HS-27A (cell line): ENCODE data around the gene CALY.

Experiments used
- DNase-seq: peaks from one replicate; pipeline ENCODE4 v3.0.0-alpha.2; 2012; ENCODE audit warnings: low read depth, missing footprints

CALY gene

DNA sequence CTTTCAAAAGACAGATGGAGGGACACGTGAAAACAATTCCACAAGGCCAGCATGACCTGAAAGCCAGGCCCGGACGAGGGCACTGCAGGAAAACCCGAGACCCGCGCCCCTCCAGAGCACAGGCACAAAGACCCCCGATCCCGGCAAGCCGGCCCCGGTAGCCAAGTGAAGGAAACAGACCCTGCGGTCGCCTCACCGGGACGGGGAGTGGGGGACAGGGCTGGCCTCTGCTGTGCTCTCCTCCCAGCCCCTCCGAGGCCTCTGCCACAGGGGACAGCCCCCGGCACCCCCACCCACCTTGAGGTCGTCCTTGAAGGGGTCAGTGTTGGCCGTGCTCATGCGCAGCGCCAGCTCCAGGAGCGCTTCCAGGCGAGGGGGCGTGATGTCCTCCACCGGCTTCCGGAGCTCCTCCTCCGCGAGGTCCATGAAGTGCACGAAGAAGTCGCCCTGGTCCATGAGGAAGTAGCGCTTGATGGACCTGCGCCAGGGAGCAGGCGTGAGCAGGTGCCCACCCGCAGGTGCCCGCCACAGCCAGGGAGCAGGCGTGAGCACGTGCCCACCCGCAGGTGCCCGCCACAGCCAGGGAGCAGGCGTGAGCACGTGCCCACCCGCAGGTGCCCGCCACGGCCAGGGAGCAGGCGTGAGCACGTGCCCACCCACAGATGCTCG lies 48.7 kb downstream of the CALY start:
- no peak for DNase-seq

DNA sequence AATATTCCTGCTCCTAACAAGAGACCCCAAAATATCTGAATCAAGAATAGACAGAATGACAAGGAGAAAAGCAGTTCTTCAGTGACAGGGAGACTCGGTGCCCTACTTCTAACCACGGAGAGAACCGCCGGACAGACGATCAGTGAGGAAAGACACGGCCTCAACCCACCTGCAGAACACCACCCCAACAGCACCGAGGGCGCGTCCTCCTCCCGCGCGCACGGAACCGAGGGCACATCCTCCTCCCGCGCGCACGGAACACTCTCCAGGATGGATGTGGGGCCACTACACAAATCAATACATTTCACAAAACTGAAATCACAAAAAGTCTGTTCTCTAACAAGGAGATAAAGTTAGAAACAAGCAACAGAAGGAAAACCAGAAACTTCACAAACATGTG lies 50.3 kb downstream of the CALY start:
- DNase-seq = no peak

DNA sequence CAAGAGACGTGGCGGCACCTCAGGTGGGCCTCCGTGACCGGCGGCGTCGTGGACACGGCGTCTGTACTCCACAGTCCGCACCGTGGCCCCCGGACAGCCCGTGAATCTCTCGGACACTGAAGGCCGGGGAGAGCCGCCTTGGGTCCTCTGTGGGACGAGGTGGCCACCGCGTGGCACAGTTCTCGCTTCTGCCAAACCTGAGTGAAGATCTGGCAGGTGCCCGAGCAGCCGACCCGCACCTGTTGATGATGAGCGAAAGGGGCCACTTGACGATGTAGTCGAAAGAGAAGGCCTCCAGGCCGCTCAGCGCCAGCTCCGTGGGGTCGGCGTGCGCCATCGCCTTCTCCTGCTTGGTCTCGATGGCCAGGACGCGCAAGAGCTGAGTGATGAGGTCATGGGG lies 51.5 kb downstream of the CALY start:
- DNase-seq = no peak

DNA sequence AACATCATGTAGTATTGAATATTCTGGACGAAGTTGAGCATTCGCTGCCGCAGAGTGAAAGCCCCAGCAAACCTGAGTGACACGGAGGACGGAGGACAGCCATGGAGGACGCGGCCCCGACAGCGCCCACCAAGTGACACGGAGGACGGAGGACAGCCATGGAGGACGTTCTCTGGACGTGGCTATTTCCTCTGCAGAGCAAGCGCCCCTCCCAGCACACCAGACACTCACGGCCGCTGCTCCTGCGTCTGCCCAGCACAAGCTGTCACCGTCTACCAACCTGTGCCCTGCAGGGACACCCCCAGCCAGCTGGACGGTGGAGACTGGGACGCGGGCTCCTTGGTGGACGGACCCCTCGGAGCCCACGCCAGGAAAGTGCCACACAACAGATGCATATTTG lies 52.8 kb downstream of the CALY start:
- DNase-seq = no peak

GRCh38 chr10:133282846-133283390 lies 53.8 kb downstream of the CALY start:
- no peak for DNase-seq

DNA sequence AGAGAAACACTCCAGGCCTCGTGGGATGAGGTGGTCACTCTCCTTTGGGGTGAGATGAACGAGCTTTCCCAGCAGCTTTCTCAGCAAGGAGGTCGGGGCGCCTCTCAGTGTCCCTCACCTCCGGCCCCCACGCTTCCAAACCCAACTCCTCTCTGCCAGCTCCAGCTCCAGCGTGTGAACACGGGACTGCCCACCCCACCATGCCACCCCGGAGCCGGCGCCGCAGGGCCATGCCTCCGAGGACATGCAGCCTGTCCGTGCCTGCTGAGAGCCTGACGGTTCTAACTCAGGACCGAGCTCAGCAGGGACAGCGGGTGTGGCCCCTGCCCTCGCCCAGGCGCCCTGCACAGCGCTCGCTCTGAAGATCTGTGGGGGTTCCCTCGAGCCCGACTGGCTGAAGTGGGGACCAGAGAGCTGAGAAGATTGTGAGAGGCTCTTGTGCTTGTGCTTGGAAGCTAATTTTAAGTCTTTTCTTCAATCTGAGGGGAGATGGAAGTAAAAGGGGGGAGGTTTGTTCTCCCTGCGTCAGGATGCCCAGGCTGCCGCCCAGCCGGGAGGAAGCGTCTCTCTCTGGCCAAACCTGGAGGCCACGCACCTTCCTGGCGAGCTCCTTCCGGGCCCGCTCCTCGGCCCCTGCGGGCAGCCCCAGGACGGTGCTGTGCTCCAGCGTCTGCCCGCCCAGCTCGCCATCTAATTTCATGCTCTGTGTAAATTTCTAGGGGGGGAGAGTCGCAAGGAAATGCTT lies 54.9 kb downstream of the CALY start:
- no peak for DNase-seq

GRCh38 chr10:133281084-133281483 lies 55.6 kb downstream of the CALY start:
- no peak for DNase-seq

GRCh38 chr10:133280391-133281059 lies 56.2 kb downstream of the CALY start:
- no peak for DNase-seq

DNA sequence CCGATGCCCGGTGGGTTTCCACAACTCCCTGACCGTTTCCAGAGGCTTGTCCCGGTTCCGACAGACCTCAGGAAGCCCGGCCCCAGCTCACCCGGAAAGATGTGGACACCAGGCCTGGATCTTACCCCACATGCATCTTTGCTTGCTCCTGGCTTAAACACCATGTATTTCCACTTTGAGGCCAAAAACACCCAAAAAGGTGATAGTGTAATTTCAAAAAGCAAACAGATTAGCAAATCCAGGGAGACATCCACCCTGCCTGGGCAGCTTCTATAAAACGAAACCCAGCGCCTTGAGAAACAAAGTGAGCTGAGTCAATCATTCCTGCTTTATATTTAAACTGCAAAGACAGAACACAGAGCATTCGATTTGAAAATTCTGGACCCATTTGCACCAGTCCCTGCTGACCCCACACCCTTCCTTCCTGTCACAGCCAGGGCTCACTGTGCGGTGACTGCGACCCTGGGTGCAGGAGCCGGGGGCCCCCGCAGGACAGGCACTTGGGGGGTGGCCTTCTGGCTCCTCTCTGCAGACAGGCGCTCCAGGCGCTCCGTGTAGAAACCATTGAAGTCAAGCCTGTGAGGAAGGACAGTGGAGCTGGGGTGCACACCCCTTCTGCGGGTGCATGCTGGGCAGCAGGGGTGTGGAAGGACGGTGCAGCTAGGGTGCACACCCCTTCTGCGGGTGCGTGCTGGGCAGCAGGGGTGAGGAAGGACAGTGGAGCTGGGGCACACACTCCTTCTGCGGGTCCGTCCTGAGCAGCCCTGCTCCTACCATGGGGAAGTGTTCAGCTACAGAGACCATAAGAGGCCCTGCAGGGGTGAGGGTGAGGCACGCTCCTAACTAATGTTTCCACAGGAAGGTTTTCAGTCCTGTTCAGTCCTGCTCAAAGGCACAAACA lies 57.1 kb downstream of the CALY start:
- no peak for DNase-seq

- DNase-seq = no peak
Observed at GRCh38 chr10:133278577-133279265, 58.0 kb downstream of the CALY start.

- no peak for DNase-seq
Observed at GRCh38 chr10:133277993-133278576, 58.6 kb downstream of the CALY start.

GRCh38 chr10:133277277-133277992 lies 59.3 kb downstream of the CALY start:
- DNase-seq = no peak

DNA sequence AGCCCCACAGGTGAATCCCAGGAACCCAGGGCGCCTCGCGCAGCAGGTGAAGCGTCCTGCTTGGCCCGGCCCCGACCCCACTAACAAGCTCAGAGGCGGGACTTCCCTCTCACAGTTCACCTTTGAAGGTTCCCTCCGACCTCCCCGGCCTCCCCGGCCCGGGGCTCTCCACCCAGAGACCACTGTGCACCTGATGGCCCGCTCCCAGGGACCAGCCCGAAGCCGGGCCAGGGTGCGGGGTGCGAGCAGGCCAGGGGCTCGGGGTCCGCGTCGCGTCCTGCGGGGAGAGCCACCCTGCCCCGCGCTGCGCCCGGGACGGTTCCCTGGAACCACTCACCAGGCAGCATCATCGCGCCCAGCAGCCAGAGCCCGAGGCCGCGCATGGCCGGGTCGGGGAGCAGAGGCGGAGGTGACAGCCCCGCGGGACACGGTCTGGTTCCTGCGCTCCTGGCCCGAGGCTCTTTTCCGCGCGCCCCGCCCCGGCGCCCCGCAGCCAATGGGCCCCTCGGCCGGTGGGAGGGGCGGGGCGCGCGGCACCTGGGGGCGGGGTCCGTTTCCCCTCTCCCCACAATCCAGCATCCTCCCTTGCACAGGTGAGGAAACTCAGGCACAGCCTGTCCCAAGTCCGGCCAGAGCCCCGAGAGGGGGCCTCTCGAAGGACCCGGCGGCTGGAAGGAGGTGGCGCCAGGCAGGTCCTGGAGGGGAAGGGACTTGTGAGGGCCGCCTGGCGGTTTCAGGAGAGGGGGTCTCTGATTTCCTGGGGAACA lies 60.1 kb downstream of the CALY start, which contains the start of gene ADAM8:
TSS of gene ADAM8 (minus strand) at position 434 of the 767 bp plus-strand sequence. CDS start at position 383, 51 bp downstream.
- DNase-seq = no peak

GRCh38 chr10:133276100-133276434 lies 60.6 kb downstream of the CALY start:
- no peak for DNase-seq

DNA sequence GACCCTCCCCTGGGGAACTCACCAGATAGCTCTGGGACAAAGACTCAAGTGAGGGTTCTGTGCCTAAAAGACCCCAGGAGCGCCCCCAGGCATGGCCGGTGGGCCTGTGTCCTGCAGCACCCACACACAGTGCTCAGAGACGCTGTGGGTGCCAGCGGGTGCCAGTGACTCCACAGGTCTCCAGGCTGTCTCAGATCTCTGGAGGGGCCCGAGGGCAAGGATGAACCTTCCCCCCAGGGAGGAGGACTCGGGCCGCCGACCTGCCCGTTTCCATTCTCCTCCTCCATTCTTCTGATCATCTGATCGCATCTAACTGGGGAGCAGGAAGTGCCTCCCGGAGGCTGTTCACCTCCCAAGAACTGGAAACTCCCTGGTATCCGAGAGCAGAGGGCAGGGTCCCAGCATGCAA lies 61.0 kb downstream of the CALY start:
- DNase-seq = no peak

DNA sequence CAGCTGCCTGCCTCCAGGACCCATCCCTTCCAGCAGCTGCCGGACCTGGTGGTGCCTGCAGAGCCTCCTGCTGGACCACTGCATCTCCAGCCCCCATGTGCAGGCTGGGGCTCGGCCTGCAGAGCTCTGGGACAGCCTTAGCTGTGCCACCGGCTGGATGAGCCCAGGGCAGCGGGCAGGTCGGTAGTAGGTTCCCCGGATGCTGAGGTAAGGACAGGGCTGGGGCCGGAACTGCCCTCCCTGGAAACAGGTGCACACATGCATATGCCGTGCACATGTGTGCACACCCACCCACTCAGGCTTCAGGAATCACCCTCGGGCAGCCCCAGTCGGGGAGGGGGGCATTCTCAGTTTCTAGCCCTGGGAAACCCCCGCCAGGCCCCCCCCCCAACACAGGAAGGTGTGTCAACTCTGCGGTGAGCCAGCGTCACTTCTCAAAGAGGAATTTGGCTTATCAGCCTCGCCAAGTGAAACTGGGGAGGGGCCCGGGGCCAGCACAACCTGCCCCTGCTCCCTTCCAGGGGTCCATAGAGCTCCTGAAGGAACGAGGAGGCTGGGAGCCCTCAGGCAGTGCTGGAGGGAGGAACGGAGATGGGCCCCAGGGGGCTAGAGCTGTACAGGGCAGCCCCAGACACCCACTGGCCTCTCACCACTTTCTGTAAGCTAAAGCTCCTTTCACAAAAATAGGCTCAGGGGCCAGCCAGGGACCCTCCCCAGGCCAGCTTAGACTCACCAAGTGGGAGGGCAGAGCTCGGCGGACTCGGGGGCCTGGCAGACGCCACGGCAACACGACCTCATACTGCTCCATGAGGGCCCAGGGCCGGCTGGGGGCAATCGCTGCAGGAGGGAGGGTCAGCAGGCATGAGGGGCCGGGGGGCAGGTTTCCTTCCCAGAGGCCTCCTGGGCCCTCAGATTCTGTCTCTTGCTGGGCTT lies 61.7 kb downstream of the CALY start:
- DNase-seq = no peak
